Right cardiac atrium (tissue), 5 donors: Measurements from ENCODE around the gene GBE1. TPM values are rescaled to one million over a fixed set of nuclear protein-coding genes. Genes with fewer than 3 reads are reported as not detected.

Experiments
- ATAC-seq, 2 donors: fragments of 200-7000 bp; cut with Tn5 transposase; one replicate each; pipeline versions ENCODE4 v1.8.0 to v1.9.1; 2020; ENCODE audit warnings: moderate library complexity in 2 of 2, mild to moderate bottlenecking in 1 of 2
- DNase-seq, 3 donors: peaks; one replicate each; pipeline ENCODE4 v3.0.0-alpha.2; 2020
- H3K27ac ChIP-seq: one replicate; pipeline ENCODE4 v1.5.1; 2013; ENCODE audit warnings: mild to moderate bottlenecking, low read length, control low read depth, moderate library complexity
- H3K27me3 ChIP-seq: one replicate; pipeline ENCODE4 v1.6.1; 2013; ENCODE audit not compliant: control insufficient read depth, insufficient read depth
- H3K4me1 ChIP-seq: one replicate; pipeline ENCODE4 v1.6.1; 2013; ENCODE audit warnings: low read length; ENCODE audit not compliant: control insufficient read depth, insufficient read depth
- H3K4me3 ChIP-seq: one replicate; pipeline ENCODE4 v1.5.1; 2013; ENCODE audit warnings: low read length, control low read depth
- H3K9me3 ChIP-seq: one replicate; pipeline ENCODE4 v1.6.1; 2013; ENCODE audit warnings: low read length; ENCODE audit not compliant: control insufficient read depth
- WGBS: extraction: QIAGEN DNeasy Blood & Tissue Kit; methylation state at CpG from one replicate; pipeline ENCODE4 v1.1.7; 2013; 5-methylcytosine and 5-hydroxymethylcytosine counted together
- intact Hi-C, 4 donors: fragments of 100-400 bp; cut with DNase I; formaldehyde crosslinking; loops; one replicate each; pipeline versions ENCODE4 v1.11.0 to v1.14.0; 2022 to 2023
- long read RNA-seq, 4 donors: library from polyadenylated mRNA; unstranded; transcript quantifications; one replicate each; pipeline ENCODE4 v2.0.0, GENCODE V29; 2020 to 2021
- polyA plus RNA-seq: library from polyadenylated mRNA; stranded (reverse); fragments of 200-250 nt; gene quantifications from one replicate; pipeline ENCODE4 v1.2.3, GENCODE V29; 2013
- total RNA-seq, 4 donors: library from RNA; stranded (reverse); fragmentation: NEBNext Ultra II Directional; extraction: Animal tissue kit (Norgen Biotek cat#: 25700); gene quantifications; one replicate each; pipeline ENCODE4 v1.2.1, GENCODE V29; 2021
- donor health status: healthy with polysubstance abuse.
- donor health status: DM: no; HTN: yes; CAD: no.
- donor health status: DM: no; HTN: no; CAD: no.
- donor health status: DM: no; HTN: yes; CAD: no; lungs with severe emphysema.
- donor health status: DM: yes; HTN: yes; CAD: no.

The GBE1 gene
- total RNA-seq (10 to 100 TPM; 48.9 to 73.0 (median 54.2) TPM), polyA plus RNA-seq (38.2 TPM)
- long read RNA-seq, donor 1, transcript GBE1-201 (16 exons, 3,461 nt), result major isoform, 379 of 413 reads
- long read RNA-seq, donor 1, partial matches to known transcripts, result 23 of 413 reads
- long read RNA-seq, donor 1, other reads (novel, unspliced or antisense), result 11 of 413 reads
- long read RNA-seq, donor 2, transcript GBE1-201 (16 exons, 3,461 nt), result major isoform, 75 of 80 reads
- long read RNA-seq, donor 2, partial matches to known transcripts, result 4 of 80 reads
- long read RNA-seq, donor 2, other reads (novel, unspliced or antisense), result 1 of 80 reads
- long read RNA-seq, donor 3, transcript GBE1-201 (16 exons, 3,461 nt), result major isoform, 840 of 936 reads
- long read RNA-seq, donor 3, partial matches to known transcripts, result 52 of 936 reads
- long read RNA-seq, donor 3, other reads (novel, unspliced or antisense), result 44 of 936 reads
- long read RNA-seq, donor 4, transcript GBE1-201 (16 exons, 3,461 nt), result major isoform, 109 of 119 reads
- long read RNA-seq, donor 4, partial matches to known transcripts, result 4 of 119 reads
- long read RNA-seq, donor 4, other reads (novel, unspliced or antisense), result 5 of 119 reads

DNA sequence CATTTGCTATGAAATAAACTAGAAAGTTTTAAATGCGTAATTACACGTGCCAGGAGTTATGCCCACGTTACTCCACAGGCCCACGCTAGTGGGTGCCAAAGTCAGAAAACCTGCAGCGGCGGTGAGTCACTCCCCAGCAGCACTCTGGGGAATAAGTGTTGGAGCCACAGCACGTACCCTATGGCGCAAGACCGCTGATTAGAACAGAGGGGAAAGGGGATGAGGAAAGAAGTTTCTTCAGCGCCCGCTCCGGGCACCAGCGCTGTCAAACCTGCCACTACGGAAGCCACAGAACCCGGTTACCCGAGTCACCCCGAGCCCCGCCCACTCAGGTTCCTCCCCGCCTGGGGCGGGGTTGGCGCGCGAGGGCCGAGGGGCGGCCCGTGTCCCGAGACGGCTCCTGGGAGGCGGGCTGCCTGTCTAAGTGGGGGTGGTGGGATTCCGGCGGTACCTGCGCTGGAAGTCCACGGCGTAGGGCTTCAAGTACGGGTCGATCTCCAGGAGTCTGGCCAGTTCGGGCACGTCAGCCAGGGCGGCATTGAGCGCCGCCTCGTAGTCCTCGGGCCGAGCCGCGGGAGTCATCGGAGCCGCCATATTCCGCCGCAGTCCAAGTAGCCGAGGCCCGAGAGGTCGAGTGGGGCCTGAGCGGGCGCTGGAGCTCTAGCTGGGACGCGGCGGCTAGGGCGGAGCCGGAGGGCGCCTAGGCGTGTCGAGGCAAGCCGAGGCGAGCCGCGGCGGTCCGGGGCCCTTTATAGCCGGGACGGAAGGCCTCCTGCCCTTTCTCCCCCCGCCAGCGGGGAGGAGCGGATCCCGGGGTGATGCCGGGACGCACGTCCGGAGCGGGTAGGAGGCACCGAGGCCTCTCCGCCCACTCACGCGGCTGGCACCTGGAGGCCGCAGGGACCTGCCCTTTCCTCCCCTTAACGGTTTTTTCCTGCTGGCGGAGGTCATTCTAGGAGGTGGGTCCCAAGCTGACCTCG, at the start of gene GBE1:
TSS of gene GBE1 (minus strand) at position 722 of the 980 bp plus-strand sequence. CDS start at position 594, 128 bp downstream.
- under 1% methylated on average over 88 of the region's 88 CpGs for WGBS
- intact Hi-C loops, result no loop called here
- H3K4me1 ChIP-seq, result no peaks in the 10 kb centered on the region

GRCh38 chr3:81808900-81809299, 47.5 kb upstream of the GBE1 start:
- no peak for ATAC-seq
- H3K4me1 ChIP-seq, result no peaks in the 10 kb centered on the region
- H3K27me3 ChIP-seq, result no peaks in the 10 kb centered on the region
- no peaks in the 10 kb centered on the region for H3K9me3 ChIP-seq
- no peak overlapping the region for H3K4me3 ChIP-seq
- DNase-seq, result no peak
- H3K27ac ChIP-seq, result no peak overlapping the region
- 61% methylated on average over 2 of the region's 2 CpGs for WGBS
- intact Hi-C loops, result no loop called here

More for the DNA sequence above, at the start of gene GBE1:
- no peaks in the 10 kb centered on the region for H3K9me3 ChIP-seq
- peak within 1 kb of the TSS; percentile 99 for H3K27ac ChIP-seq
- DNase-seq (peak; percentile 94 to 96 (median 96)), ATAC-seq (peak; percentile 96)
- H3K4me3 ChIP-seq, result peak within 1 kb of the TSS; percentile 81
- H3K27me3 ChIP-seq, result no peaks in the 10 kb centered on the region

- WGBS, result 37% methylated on average over 4 of the region's 4 CpGs
- ATAC-seq, result no peak
- H3K27me3 ChIP-seq, result no peaks in the 10 kb centered on the region
- no peaks in the 10 kb centered on the region for H3K9me3 ChIP-seq
- no peak overlapping the region for H3K4me3 ChIP-seq
- no peak for DNase-seq
- intact Hi-C loops, result no loop called here
- no peaks in the 10 kb centered on the region for H3K4me1 ChIP-seq
- no peak overlapping the region for H3K27ac ChIP-seq
Measured at GRCh38 chr3:81799403-81799802, 38.0 kb upstream of the GBE1 start.

DNA sequence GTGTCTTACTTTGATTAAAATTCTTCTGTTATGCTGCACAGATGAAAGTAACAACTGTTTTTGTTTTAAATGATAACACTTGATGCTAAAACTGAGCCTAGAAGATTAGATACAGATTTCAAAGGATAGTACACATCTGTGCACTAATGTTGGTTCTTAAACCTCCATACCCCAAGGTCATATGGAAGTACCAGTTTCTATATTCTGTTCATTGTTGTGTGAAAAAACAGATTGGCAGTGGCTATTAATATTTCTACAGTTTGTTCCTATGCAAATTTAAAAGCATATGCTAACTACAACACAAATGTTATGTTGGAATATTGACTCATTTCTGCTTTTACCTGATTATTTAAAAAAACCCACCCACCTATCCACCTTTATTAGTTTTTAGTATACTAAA, 32.0 kb upstream of the GBE1 start:
- Histone ChIP-seq H3K27me3 (no peaks in the 10 kb centered on the region), H3K9me3 (no peaks in the 10 kb centered on the region), H3K4me3 (no peak overlapping the region), H3K4me1 (no peaks in the 10 kb centered on the region), H3K27ac (no peak overlapping the region)
- ATAC-seq (no peak), DNase-seq (no peak)
- intact Hi-C loops, result no loop called here

- ATAC-seq (peak in 1 of 2 donors; percentile 50), DNase-seq (no peak)
- Histone ChIP-seq H3K4me3 (no peak overlapping the region), H3K27me3 (no peaks in the 10 kb centered on the region), H3K27ac (no peak overlapping the region), H3K4me1 (no peaks in the 10 kb centered on the region), H3K9me3 (no peaks in the 10 kb centered on the region)
- intact Hi-C loops, result no loop called here
- WGBS, result 13% methylated on average over 3 of the region's 3 CpGs
Measured at GRCh38 chr3:81790117-81790516, 28.7 kb upstream of the GBE1 start.

- H3K9me3 ChIP-seq, result no peaks in the 10 kb centered on the region
- intact Hi-C loops, result no loop called here
- ATAC-seq, result no peak
- no peak overlapping the region for H3K4me3 ChIP-seq
- no peak overlapping the region for H3K27ac ChIP-seq
- H3K27me3 ChIP-seq, result no peaks in the 10 kb centered on the region
- DNase-seq, result no peak
- H3K4me1 ChIP-seq, result no peaks in the 10 kb centered on the region
Measured at GRCh38 chr3:81789691-81790090, 28.2 kb upstream of the GBE1 start.

- Histone ChIP-seq H3K9me3 (no peaks in the 10 kb centered on the region), H3K4me3 (no peak overlapping the region), H3K27me3 (no peaks in the 10 kb centered on the region), H3K4me1 (no peaks in the 10 kb centered on the region), H3K27ac (no peak overlapping the region)
- no peak for DNase-seq
- peak; percentile 75 to 87 for ATAC-seq
- WGBS, result 7% methylated on average over 2 of the region's 2 CpGs
- intact Hi-C loops, result no loop called here
Measured at GRCh38 chr3:81788610-81789009, 27.2 kb upstream of the GBE1 start.

- intact Hi-C loops, result no loop called here
- WGBS, result 80% methylated on average over 2 of the region's 2 CpGs
- no peaks in the 10 kb centered on the region for H3K27me3 ChIP-seq
- no peak overlapping the region for H3K4me3 ChIP-seq
- no peak overlapping the region for H3K27ac ChIP-seq
- H3K4me1 ChIP-seq, result no peaks in the 10 kb centered on the region
- DNase-seq (no peak), ATAC-seq (no peak)
- H3K9me3 ChIP-seq, result no peaks in the 10 kb centered on the region
Measured at GRCh38 chr3:81788044-81788443, 26.6 kb upstream of the GBE1 start.

DNA sequence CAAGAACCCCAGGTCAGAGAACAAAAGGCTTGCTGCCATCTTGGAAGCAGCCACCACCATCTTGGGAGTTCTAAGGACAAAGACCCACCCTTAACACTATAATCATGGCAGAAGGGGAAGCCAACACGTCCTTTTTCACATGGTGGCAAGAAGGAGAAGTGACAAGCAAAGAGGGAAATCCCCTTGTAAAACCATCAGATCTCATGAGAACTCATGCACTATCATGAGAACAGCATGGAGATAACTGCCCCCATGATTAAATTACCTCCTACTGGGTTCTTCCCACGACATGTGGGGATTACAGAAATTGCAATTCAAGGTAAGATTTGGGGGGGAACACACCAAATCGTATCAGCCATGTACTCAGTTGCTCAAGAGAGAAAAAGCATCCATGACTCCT, 21.1 kb upstream of the GBE1 start:
- Histone ChIP-seq H3K4me1 (no peaks in the 10 kb centered on the region), H3K9me3 (no peaks in the 10 kb centered on the region), H3K27me3 (no peaks in the 10 kb centered on the region), H3K4me3 (no peak overlapping the region), H3K27ac (no peak overlapping the region)
- intact Hi-C loops, result no loop called here
- DNase-seq (no peak), ATAC-seq (no peak)
- 32% methylated on average over 3 of the region's 3 CpGs for WGBS

- Histone ChIP-seq H3K27me3 (no peaks in the 10 kb centered on the region), H3K4me3 (no peak overlapping the region), H3K9me3 (no peaks in the 10 kb centered on the region), H3K27ac (no peak overlapping the region), H3K4me1 (no peaks in the 10 kb centered on the region)
- intact Hi-C loops, result no loop called here
- DNase-seq (no peak), ATAC-seq (no peak)
- 38% methylated on average over 4 of the region's 4 CpGs for whole genome bisulfite sequencing
Measured at GRCh38 chr3:81778678-81779182, 17.3 kb upstream of the GBE1 start.

- H3K9me3 ChIP-seq, result no peaks in the 10 kb centered on the region
- intact Hi-C loops, result no loop called here
- WGBS, result 81% methylated on average over 2 of the region's 2 CpGs
- no peaks in the 10 kb centered on the region for H3K27me3 ChIP-seq
- ATAC-seq, result no peak
- H3K4me1 ChIP-seq, result no peaks in the 10 kb centered on the region
- no peak for DNase-seq
- no peak overlapping the region for H3K27ac ChIP-seq
- H3K4me3 ChIP-seq, result no peak overlapping the region
Measured at GRCh38 chr3:81776643-81777042, 15.2 kb upstream of the GBE1 start.
